HepG2 (cell line): ENCODE results near the gene RBM19. TPM values are rescaled to one million over a fixed set of nuclear protein-coding genes. Genes with fewer than 3 reads are reported as not detected.
A peak's percentile ranks its signal among the peaks of the same experiment; 100 is the strongest.

Experiments used
- IRF2 ChIP-seq: IDR thresholded peaks from 2 replicates; pipeline ENCODE4 v1.6.1; 2018; ENCODE audit warnings: missing genetic modification reagents, missing compliant biosample characterization
- KLF15 ChIP-seq: sonication (generic); formaldehyde crosslinking; IDR thresholded peaks from 2 replicates; pipeline ENCODE4 v1.8.1; 2023; ENCODE audit warnings: borderline replicate concordance, mild to moderate bottlenecking, inconsistent platforms, missing genetic modification reagents, mixed read lengths
- MLX ChIP-seq: IDR thresholded peaks from 2 replicates; pipeline ENCODE4 v1.6.1; 2016
- POLR2G ChIP-seq: fragments of 200-400 bp; formaldehyde crosslinking; IDR thresholded peaks from 2 replicates; pipeline ENCODE4 v1.6.1; 2018; ENCODE audit warnings: mild to moderate bottlenecking, low read depth, low read length, moderate library complexity
- RERE ChIP-seq: IDR thresholded peaks from 2 replicates; pipeline ENCODE4 v1.6.1; 2016; ENCODE audit warnings: low read depth, missing genetic modification reagents, missing compliant biosample characterization
- SAP130 ChIP-seq: IDR thresholded peaks from 2 replicates; pipeline ENCODE4 v1.6.1; 2016; ENCODE audit warnings: low read depth
- SIN3B ChIP-seq: fragments of 150-350 bp; IDR thresholded peaks from 2 replicates; pipeline ENCODE4 v1.6.1; 2014; ENCODE audit warnings: low read length
- SNRNP70 ChIP-seq: fragments of 200-400 bp; formaldehyde crosslinking; IDR thresholded peaks from 2 replicates; pipeline ENCODE4 v1.6.1; 2017; ENCODE audit warnings: mild to moderate bottlenecking, low read depth, low read length, moderate library complexity
- ZBTB40 ChIP-seq, 2 experiments: fragments of 450-650 bp in 1 of 2; sonication (generic) in 1 of 2; formaldehyde crosslinking in 1 of 2; IDR thresholded peaks; 2 replicates each; pipeline versions ENCODE4 v1.6.1 to v1.8.0; 2016 to 2022; ENCODE audit warnings: antibody characterized with exemption in 1 of 2, mild to moderate bottlenecking in 1 of 2, missing genetic modification reagents in 1 of 2
- ZFP36L1 ChIP-seq: sonication (generic); formaldehyde crosslinking; IDR thresholded peaks from 2 replicates; pipeline ENCODE4 v1.8.0; 2022; ENCODE audit warnings: mild to moderate bottlenecking, missing genetic modification reagents, moderate library complexity
- ZNF24 ChIP-seq: fragments of 450-650 bp; IDR thresholded peaks from 2 replicates; pipeline ENCODE4 v1.6.1; 2017; ENCODE audit warnings: antibody characterized with exemption, mild to moderate bottlenecking
- ZNF382 ChIP-seq: sonication (generic); formaldehyde crosslinking; IDR thresholded peaks from 2 replicates; pipeline ENCODE4 v1.5.0; 2020; ENCODE audit warnings: missing genetic modification reagents, mild to moderate bottlenecking, borderline replicate concordance
- ZNF383 ChIP-seq: sonication (generic); formaldehyde crosslinking; IDR thresholded peaks from 2 replicates; pipeline ENCODE4 v1.4.0; 2020; ENCODE audit warnings: missing genetic modification reagents, mild to moderate bottlenecking, borderline replicate concordance
- ZNF777 ChIP-seq: sonication (generic); formaldehyde crosslinking; IDR thresholded peaks from 2 replicates; pipeline ENCODE4 v1.4.0; 2020; ENCODE audit warnings: missing genetic modification reagents
- polyA plus RNA-seq, 8 experiments: library from polyadenylated mRNA; depleted of rRNA in 3 of 8; stranded (reverse) in 7 of 8; unstranded in 1 of 8; fragments of >200 nt; fragmentation: Illumina TruSeq in 4 of 8; extraction: Trizol in 4 of 8; gene quantifications; 2 replicates each; pipeline versions ENCODE4 v1.2.1 to v1.2.3, GENCODE V29; 2011 to 2016; ENCODE audit warnings: low read depth in 4 of 8, missing spikeins in 1 of 8, mixed read lengths in 1 of 8; ENCODE audit not compliant: insufficient read depth in 1 of 8
- total RNA-seq, 5 experiments: library from RNA; depleted of rRNA; stranded (reverse); fragments of >200 nt; fragmentation: Illumina TruSeq; extraction: Trizol; gene quantifications; 2 replicates each; pipeline ENCODE4 v1.2.3, GENCODE V29; 2016; ENCODE audit warnings: low read depth in 1 of 5

Gene RBM19
- total and polyA plus RNA-seq, 2 of the 13 experiments (the other 11 are each of a cell fraction or from before 2014, with no cell fraction given) = 19.3 to 32.2 TPM

- TF ChIP-seq SNRNP70 = no peak
- TF ChIP-seq SIN3B = no peak
- no peak for TF ChIP-seq KLF15 (CRISPR knock-in tag)
- no peak for TF ChIP-seq MLX
- no peak for TF ChIP-seq ZNF382 (CRISPR knock-in tag)
- no peak for TF ChIP-seq ZNF777 (CRISPR knock-in tag)
- TF ChIP-seq IRF2 (CRISPR knock-in tag) = no peak
- peak; percentile 43; the same call in 1 of the 2 replicates for TF ChIP-seq POLR2G
- TF ChIP-seq ZNF383 (CRISPR knock-in tag) = no peak
- TF ChIP-seq ZNF24 = no peak
- TF ChIP-seq SAP130 (CRISPR knock-in tag) = peak; percentile 35; the same call in 1 of the 2 replicates
- no peak for TF ChIP-seq RERE (CRISPR knock-in tag)
- no peak for TF ChIP-seq ZBTB40 (IDR thresholded peaks at IDR 0.05)
- no peak; the same call in 1 of the 2 replicates for TF ChIP-seq ZBTB40 (CRISPR knock-in tag; IDR thresholded peaks at IDR 0.05)
- no peak; the same call in 1 of the 2 replicates for TF ChIP-seq ZFP36L1 (CRISPR knock-in tag)
Observed at GRCh38 chr12:113781415-113782198, 184.5 kb downstream of the RBM19 start (continued).
